Parietal lobe (tissue), 2 donors: Measurements from ENCODE around the gene GPRASP1. TPM values are rescaled to one million over a fixed set of nuclear protein-coding genes. Genes with fewer than 3 reads are reported as not detected.

ENCODE experiments used
- small RNA-seq: library from RNA; depleted of rRNA; stranded (forward); fragments of <200 nt; gene quantifications from one replicate; pipeline ENCODE3, GENCODE V24; 2014; ENCODE audit warnings: low replicate concordance
- total RNA-seq: library from RNA; depleted of rRNA; stranded (reverse); fragments of >200 nt; gene quantifications from one replicate; pipeline ENCODE4 v1.2.3, GENCODE V29; 2014

GPRASP1 gene
- 55.4 TPM for total RNA-seq

GRCh38 chrX:102651242-102652011, at the start of gene GPRASP1:
TSS of gene GPRASP1 (plus strand) at chrX:102651483. CDS start at chrX:102653914, 2,431 bp downstream.

Small RNA genes lying within 50 kb of the gene (small RNA-seq; reads per million reads assigned to genes)
- gene RNU6-589P, result not detected

Other genes with a start within 250 kb of the GPRASP1 start
- gene NXF2B, start 211.5 kb upstream of the GPRASP1 start, total RNA-seq, result 0.31 TPM
- 1.9 TPM for gene TCP11X2, start 179.7 kb upstream of the GPRASP1 start, total RNA-seq
- gene TMSB15A, start 134.7 kb upstream of the GPRASP1 start, total RNA-seq, result 163 TPM
- gene ARMCX5, start 52.0 kb upstream of the GPRASP1 start, total RNA-seq, result 49.5 TPM
- 79.2 TPM for gene GPRASP2, start 61.0 kb downstream of the GPRASP1 start, total RNA-seq
- 48.5 TPM for gene GPRASP3, start 69.3 kb downstream of the GPRASP1 start, total RNA-seq